NCI-H1417 (cell line): Measurements from ENCODE around the gene GRIA3.

Experiments used
- DNase-seq, 3 experiments: peaks; one replicate each; lab custom pipeline; 2025; lab: John Stamatoyannopoulos, UW

GRIA3 gene

GRCh38 chrX:123277347-123277746 is 93.3 kb downstream of the GRIA3 start:
- no peak for DNase-seq

GRCh38 chrX:123277821-123278220 is 93.7 kb downstream of the GRIA3 start:
- no peak for DNase-seq

- DNase-seq = no peak
Measured at GRCh38 chrX:123282241-123282640, 98.2 kb downstream of the GRIA3 start.

GRCh38 chrX:123283407-123283806 is 99.3 kb downstream of the GRIA3 start:
- DNase-seq = peak in 1 of 3 experiments; percentile 16

GRCh38 chrX:123291623-123292022 is 107.5 kb downstream of the GRIA3 start:
- DNase-seq = no peak

GRCh38 chrX:123298026-123298425 is 113.9 kb downstream of the GRIA3 start:
- no peak for DNase-seq

- no peak for DNase-seq
Measured at GRCh38 chrX:123303429-123303828, 119.4 kb downstream of the GRIA3 start.

- no peak for DNase-seq
Measured at GRCh38 chrX:123308658-123309057, 124.6 kb downstream of the GRIA3 start.

- DNase-seq = no peak
Measured at GRCh38 chrX:123310112-123310511, 126.0 kb downstream of the GRIA3 start.

GRCh38 chrX:123311486-123311885 is 127.4 kb downstream of the GRIA3 start:
- DNase-seq = no peak

GRCh38 chrX:123313486-123313885 is 129.4 kb downstream of the GRIA3 start:
- DNase-seq = no peak

- no peak for DNase-seq
Measured at GRCh38 chrX:123320622-123321021, 136.5 kb downstream of the GRIA3 start.

- peak in 2 of 3 experiments; percentile 11 to 57 for DNase-seq
Measured at GRCh38 chrX:123322536-123322935, 138.5 kb downstream of the GRIA3 start.

- DNase-seq = no peak
Measured at GRCh38 chrX:123324625-123325024, 140.5 kb downstream of the GRIA3 start.

GRCh38 chrX:123330229-123330942 is 146.3 kb downstream of the GRIA3 start:
- no peak for DNase-seq

- DNase-seq = no peak
Measured at GRCh38 chrX:123331349-123331748, 147.3 kb downstream of the GRIA3 start.

GRCh38 chrX:123331859-123332258 is 147.8 kb downstream of the GRIA3 start:
- no peak for DNase-seq

- DNase-seq = no peak
Measured at GRCh38 chrX:123336666-123337065, 152.6 kb downstream of the GRIA3 start.

- peak in 1 of 3 experiments; percentile 44 for DNase-seq
Measured at GRCh38 chrX:123337886-123338639, 154.0 kb downstream of the GRIA3 start.

- no peak for DNase-seq
Measured at GRCh38 chrX:123339221-123339905, 155.3 kb downstream of the GRIA3 start.

GRCh38 chrX:123340696-123341095 is 156.6 kb downstream of the GRIA3 start:
- DNase-seq = peak in 1 of 3 experiments; percentile 57

- no peak for DNase-seq
Measured at GRCh38 chrX:123348468-123348867, 164.4 kb downstream of the GRIA3 start.

GRCh38 chrX:123350226-123350625 is 166.1 kb downstream of the GRIA3 start:
- DNase-seq = no peak
